ENCODE data around the gene TBL3.

GRCh38 chr16:2027024-2028010, 55.5 kb downstream of the TBL3 start:
- TF ChIP-seq EZH2 (IDR thresholded peaks at IDR 0.05), result no peak
- TF ChIP-seq, protein P1, sequence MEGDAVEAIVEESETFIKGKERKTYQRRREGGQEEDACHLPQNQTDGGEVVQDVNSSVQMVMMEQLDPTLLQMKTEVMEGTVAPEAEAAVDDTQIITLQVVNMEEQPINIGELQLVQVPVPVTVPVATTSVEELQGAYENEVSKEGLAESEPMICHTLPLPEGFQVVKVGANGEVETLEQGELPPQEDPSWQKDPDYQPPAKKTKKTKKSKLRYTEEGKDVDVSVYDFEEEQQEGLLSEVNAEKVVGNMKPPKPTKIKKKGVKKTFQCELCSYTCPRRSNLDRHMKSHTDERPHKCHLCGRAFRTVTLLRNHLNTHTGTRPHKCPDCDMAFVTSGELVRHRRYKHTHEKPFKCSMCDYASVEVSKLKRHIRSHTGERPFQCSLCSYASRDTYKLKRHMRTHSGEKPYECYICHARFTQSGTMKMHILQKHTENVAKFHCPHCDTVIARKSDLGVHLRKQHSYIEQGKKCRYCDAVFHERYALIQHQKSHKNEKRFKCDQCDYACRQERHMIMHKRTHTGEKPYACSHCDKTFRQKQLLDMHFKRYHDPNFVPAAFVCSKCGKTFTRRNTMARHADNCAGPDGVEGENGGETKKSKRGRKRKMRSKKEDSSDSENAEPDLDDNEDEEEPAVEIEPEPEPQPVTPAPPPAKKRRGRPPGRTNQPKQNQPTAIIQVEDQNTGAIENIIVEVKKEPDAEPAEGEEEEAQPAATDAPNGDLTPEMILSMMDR (IDR thresholded peaks at IDR 0.05 in 2 of 3, conservative IDR thresholded peaks at IDR 0.05 in 1 of 3; ENCODE audit: borderline replicate concordance in 1 of 3, insufficient read depth in 1 of 3, low read depth in 2 of 3, low read length in 2 of 3), result 0 out of 6 replicates have a peak, but pooled peaks of 1 of the 3 experiments have one; percentile 11
- no peak for TF ChIP-seq FOSL1 (IDR thresholded peaks at IDR 0.05; ENCODE audit: low read depth)
- no peak for TF ChIP-seq ZNF274 (IDR thresholded peaks at IDR 0.05; ENCODE audit: low read depth, low read length)

Data from HCT116 (cell line).